ENCODE results near the gene ITGB7. TPM values are rescaled to one million over a fixed set of nuclear protein-coding genes. Genes with fewer than 3 reads are reported as not detected.

ITGB7 gene
- total RNA-seq, 1 donor from 2014 or later, result 137 TPM

DNA sequence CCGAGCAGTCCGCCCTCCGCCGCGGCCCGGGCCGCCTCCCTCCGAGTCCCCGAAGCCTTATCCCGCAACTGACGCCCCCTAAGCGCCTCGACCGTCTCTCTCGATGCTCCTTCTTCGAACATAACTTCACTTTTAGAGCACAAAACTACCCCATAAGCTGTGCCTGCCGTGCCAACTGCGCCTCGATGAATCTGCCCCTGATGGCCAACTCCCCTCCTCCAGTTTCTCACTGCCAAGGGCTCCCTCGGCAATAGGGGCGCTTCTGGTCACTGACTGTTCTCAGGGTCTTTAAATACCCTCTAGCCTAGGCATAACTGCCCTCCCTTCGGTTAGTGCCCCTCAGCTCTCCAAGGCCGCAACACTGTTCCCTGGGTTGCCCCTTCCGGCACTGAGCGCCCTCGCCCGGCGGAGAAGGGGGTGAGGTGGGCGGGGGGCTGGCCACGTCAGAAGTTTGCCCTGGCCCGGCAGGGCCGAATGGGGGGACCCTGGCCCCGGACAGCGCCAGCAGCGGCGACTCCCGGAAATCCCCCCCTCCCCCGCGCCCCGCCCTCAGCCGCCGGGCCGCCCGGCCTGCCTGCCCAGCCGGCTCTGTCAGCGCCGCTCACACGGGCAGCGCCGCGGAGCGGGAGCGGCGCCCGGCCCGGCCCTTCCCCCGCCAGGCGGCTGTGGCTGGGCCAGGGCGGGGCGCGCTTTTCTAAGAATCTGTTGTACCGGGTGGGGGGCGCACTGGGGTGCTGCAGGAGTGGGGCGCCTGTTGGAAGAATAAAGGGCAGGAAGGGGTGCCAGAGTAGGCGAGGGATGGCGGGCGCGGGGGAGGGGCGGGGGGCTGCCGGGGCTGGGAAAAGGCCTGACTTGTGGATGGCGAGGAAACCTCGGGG, 14.4 kb upstream of the ITGB7 start:
- CTCF ChIA-PET, result interaction anchor here (1.5 kb wide), 2 partner anchors 8 to 10 kb away, joined by 3 to 5 read pairs; no protein-coding TSS in a partner anchor
- peaks cover 42% of the 10 kb centered on the region for H3K4me1 Mint-ChIP-seq
- intact Hi-C loops (cut with micrococcal nuclease), result loop anchor here (1.0 to 2.0 kb wide), 8 partner anchors 11 to 100 kb away; partner anchors contain the start of genes AAAS, CSAD, ESPL1 and PFDN5

DNA sequence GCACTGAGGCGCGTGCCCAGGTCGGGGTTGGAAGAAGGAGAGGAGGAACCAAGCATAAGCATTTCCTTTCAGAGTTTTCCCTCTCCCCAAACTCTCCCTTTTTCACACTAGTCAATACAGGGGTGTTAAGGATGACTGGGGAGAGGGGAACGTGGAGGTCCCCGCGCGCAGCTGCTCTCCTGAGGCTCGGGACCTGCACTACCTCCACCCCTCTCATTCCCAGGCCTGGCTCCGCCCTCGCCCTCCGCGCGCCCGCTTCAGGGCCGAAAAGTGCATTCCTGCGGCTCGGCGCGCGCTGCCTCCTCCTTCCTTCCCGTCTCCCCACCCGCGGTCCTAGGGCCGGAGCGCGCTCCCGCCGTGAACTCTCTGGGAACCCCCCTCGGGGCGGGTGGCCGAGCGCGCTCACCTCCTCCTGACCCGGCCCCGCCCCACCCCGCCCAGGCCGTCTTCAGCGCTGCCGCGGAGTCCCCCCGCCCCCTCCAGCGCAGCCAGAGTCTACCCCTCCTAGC, 13.7 kb upstream of the ITGB7 start:
- peak; percentile 74 for DNase-seq
- Mint-ChIP-seq H3K4me3 (peak overlapping the region; percentile 89), H3K9me3 (no peaks in the 10 kb centered on the region), H3K36me3 (ENCODE audit: low read depth) (peaks cover 8% of the 10 kb centered on the region), H3K27me3 (no peaks in the 10 kb centered on the region), H3K27ac (peak overlapping the region; percentile 96), H3K4me1 (peaks cover 49% of the 10 kb centered on the region)
- intact Hi-C loops (cut with micrococcal nuclease), result loop anchor here (1.0 to 2.0 kb wide), 9 partner anchors 11 to 101 kb away; partner anchors contain the start of genes AAAS, CSAD, ESPL1 and PFDN5
- ChIA-PET POLR2A (interaction anchor here (0.6 to 3.8 kb wide), 34 partner anchors 9 to 280 kb away, joined by 3 to 66 read pairs (median 4); partner anchors contain the start of genes AAAS, CSAD, ESPL1 and ITGB7), CTCF (interaction anchor here (0.8 to 14.7 kb wide), 8 partner anchors 7 to 124 kb away, joined by 3 to 298 read pairs (median 4); partner anchors contain the start of genes AAAS, ESPL1 and PFDN5)
- no peak for TF ChIP-seq CTCF (IDR thresholded peaks at IDR 0.05)
- peak; percentile 77 for ATAC-seq (ENCODE audit: low read depth)

More for the DNA sequence above, 14.4 kb upstream of the ITGB7 start:
- Mint-ChIP-seq H3K27me3 (no peaks in the 10 kb centered on the region), H3K4me3 (peak overlapping the region; percentile 89), H3K36me3 (ENCODE audit: low read depth) (peaks cover 8% of the 10 kb centered on the region), H3K27ac (peak overlapping the region; percentile 96), H3K9me3 (no peaks in the 10 kb centered on the region)
- POLR2A ChIA-PET, result interaction anchor here (0.6 to 3.8 kb wide), 18 partner anchors 10 to 243 kb away, joined by 3 to 66 read pairs (median 6); partner anchors contain the start of genes AAAS, CSAD, ESPL1 and MYG1
- peak; percentile 47 for ATAC-seq (ENCODE audit: low read depth)
- peak; percentile 66 for DNase-seq
- TF ChIP-seq CTCF (IDR thresholded peaks at IDR 0.05), result no peak

DNA sequence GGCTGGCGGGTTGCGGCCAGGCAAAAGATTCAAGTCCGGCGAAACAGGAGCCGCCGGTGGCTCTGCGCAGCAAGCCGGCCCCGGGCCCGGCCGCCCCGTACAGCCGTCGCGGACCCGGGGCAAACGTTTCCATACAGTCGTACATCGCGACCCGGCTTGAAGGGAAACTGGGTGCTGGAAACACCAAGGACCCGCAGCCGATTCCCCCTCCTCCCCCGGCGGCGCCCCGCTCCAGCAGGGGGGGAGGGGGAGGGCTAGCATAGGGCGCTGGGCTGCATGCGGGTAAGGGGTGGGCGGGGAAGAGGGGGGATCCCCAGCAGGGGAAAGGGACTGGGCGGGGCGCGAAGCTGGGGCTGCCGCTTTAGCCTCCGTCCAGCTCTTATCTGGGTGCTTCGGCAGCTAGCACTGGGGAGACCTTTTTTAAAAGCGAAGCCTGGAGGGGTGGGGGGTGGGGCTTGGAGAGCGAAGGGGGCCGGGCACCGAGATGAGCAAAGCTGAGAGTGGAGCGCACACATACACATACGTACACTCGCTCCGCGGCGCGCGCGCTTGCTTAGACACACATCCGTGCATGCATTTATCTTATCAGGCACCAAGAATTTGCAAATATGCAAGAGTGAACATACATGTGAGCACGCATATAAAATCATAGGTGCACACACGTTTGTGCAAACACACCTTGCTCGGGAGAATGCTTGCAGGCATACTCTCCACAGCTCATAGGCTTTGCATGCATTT, 13.1 kb upstream of the ITGB7 start:
- H3K36me3 Mint-ChIP-seq (ENCODE audit: low read depth), result peaks cover 8% of the 10 kb centered on the region
- no peaks in the 10 kb centered on the region for H3K9me3 Mint-ChIP-seq
- H3K4me1 Mint-ChIP-seq, result peaks cover 53% of the 10 kb centered on the region
- intact Hi-C loops (cut with micrococcal nuclease), result loop anchor here (1.0 to 10.0 kb wide), 3 partner anchors 11 to 285 kb away; partner anchors contain the start of genes NPFF and TARBP2
- H3K4me3 Mint-ChIP-seq, result peak overlapping the region; percentile 89
- ATAC-seq (ENCODE audit: low read depth) (peak; percentile 43), DNase-seq (peak; percentile 57)
- no peaks in the 10 kb centered on the region for H3K27me3 Mint-ChIP-seq
- no peak for TF ChIP-seq CTCF (IDR thresholded peaks at IDR 0.05)
- H3K27ac Mint-ChIP-seq, result peak overlapping the region; percentile 96
- ChIA-PET POLR2A (interaction anchor here (0.5 to 3.8 kb wide), 33 partner anchors 8 to 281 kb away, joined by 3 to 66 read pairs (median 4); partner anchors contain the start of genes AAAS, CSAD, ESPL1 and ITGB7), CTCF (interaction anchor here (0.8 to 14.7 kb wide), 6 partner anchors 8 to 125 kb away, joined by 3 to 298 read pairs (median 4); partner anchors contain the start of genes AAAS, ESPL1 and PFDN5)

DNA sequence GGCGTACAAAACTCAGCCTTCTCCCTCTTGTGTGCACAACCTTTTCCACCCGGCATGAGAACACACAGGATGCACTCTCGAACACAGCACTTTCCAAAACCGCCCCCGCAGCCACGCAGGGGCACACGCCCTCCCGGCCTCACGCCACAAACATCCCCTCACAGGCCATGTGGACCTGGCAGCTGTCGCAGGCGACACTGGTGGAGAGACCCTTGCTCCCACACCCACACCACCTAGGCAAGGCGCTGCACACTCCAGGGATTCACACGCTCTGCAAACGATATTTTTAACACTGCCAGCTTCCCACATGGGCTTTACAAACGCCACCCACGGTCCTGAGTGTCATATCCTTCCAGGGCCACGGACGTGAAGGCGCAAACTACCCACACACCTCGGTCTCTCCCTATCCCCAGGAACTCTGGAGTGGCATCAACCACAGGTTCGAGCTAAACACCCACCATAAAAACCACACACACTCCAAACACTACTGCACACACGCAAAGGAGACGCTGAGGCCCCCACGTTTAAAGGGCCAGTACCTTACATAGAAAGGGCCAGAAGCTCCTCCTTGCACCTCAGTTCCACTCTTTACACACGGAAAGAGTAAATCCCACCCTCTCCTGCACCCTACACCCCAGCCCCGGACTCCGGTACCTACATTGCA, 12.4 kb upstream of the ITGB7 start:
- CTCF ChIA-PET, result interaction anchor here (1.0 to 14.7 kb wide), 5 partner anchors 11 to 126 kb away, joined by 3 to 298 read pairs (median 5); partner anchors contain the start of genes AAAS, ESPL1 and PFDN5
- intact Hi-C loops (cut with micrococcal nuclease), result loop anchor here (10.0 kb wide), 1 partner anchor 285 kb away; the partner anchor contains the start of genes NPFF and TARBP2
- H3K4me3 Mint-ChIP-seq, result peak overlapping the region; percentile 89
- TF ChIP-seq CTCF (IDR thresholded peaks at IDR 0.05), result no peak
- ATAC-seq (ENCODE audit: low read depth), result no peak
- POLR2A ChIA-PET, result interaction anchor here (0.5 to 3.8 kb wide), 27 partner anchors 8 to 1824 kb away, joined by 3 to 66 read pairs (median 4); partner anchors contain the start of genes AAAS, CSAD, ESPL1 and ITGB7
- H3K27ac Mint-ChIP-seq, result peak overlapping the region; percentile 86
- no peak for DNase-seq
- H3K4me1 Mint-ChIP-seq, result peaks cover 55% of the 10 kb centered on the region
- H3K27me3 Mint-ChIP-seq, result no peaks in the 10 kb centered on the region
- no peaks in the 10 kb centered on the region for H3K9me3 Mint-ChIP-seq
- H3K36me3 Mint-ChIP-seq (ENCODE audit: low read depth), result peaks cover 11% of the 10 kb centered on the region
